Left renal pelvis (tissue), 4 donors: ENCODE results near the gene STYXL1. TPM values are rescaled to one million over a fixed set of nuclear protein-coding genes. Genes with fewer than 3 reads are reported as not detected.
"Not testable (repeated sequence)": the region's sequence is repeated elsewhere in the genome, so short reads cannot be mapped to it uniquely, and the experiment has no call there.

Source experiments
- DNase-seq, 4 donors: peaks; one replicate each; pipeline ENCODE4 v3.0.0-alpha.2; 2013; ENCODE audit warnings: low read depth in 4 of 4, low spot score in 3 of 4
- polyA plus RNA-seq, 4 donors: library from polyadenylated mRNA; unstranded; fragments of 120-200 nt; gene quantifications; one replicate each; pipeline ENCODE4 v1.2.1, GENCODE V29; 2013; ENCODE audit not compliant: insufficient read length in 4 of 4

The STYXL1 gene
- polyA plus RNA-seq, 4 donors = 27.3 to 55.3 (median 38.9) TPM

DNA sequence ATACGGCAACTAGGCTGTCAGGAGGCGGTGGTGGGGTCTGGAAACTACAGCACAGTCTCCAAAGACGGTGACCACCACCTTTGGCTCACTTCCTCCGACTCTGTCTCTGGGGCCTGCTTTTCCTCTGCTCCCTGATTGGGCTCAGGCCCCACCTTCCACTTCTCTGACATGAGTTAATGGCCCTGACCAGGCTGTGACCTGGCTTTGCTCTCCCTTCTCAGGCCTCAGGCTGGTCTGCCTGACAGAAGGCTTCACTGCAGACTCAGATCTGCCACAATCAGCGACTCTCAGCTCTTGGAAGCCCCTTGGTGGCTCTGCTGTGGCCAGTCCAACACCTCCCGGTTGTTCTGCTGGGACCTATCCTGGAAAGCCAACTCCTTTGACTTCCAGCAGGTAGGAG is 7.7 kb downstream of the STYXL1 start:
- no peak for DNase-seq

GRCh38 chr7:76037310-76037709 is 10.5 kb downstream of the STYXL1 start:
- DNase-seq = no peak

- no peak for DNase-seq
Observed at GRCh38 chr7:76031964-76032363, 15.8 kb downstream of the STYXL1 start.

DNA sequence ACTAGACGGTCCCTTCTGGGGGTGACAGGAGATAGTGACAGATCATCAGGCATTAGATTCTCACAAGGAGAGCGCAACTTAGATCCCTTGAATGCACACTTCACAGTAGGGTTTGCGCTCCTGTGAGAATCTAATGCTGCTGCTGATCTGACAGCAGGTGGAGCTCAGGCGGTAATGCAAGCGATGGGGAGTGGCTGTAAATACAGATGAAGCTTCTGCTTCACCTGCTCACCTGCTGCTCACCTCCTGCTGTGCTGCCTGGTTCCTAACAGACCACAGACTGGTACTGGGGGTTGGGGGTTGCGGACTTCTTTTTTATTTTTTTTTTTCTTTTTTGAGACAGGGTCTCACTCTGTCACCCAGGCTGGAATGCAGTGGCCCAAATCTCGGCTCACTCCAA is 18.1 kb downstream of the STYXL1 start:
- DNase-seq = not testable (repeated sequence)

GRCh38 chr7:76023002-76023401 is 24.8 kb downstream of the STYXL1 start:
- DNase-seq = no peak

DNA sequence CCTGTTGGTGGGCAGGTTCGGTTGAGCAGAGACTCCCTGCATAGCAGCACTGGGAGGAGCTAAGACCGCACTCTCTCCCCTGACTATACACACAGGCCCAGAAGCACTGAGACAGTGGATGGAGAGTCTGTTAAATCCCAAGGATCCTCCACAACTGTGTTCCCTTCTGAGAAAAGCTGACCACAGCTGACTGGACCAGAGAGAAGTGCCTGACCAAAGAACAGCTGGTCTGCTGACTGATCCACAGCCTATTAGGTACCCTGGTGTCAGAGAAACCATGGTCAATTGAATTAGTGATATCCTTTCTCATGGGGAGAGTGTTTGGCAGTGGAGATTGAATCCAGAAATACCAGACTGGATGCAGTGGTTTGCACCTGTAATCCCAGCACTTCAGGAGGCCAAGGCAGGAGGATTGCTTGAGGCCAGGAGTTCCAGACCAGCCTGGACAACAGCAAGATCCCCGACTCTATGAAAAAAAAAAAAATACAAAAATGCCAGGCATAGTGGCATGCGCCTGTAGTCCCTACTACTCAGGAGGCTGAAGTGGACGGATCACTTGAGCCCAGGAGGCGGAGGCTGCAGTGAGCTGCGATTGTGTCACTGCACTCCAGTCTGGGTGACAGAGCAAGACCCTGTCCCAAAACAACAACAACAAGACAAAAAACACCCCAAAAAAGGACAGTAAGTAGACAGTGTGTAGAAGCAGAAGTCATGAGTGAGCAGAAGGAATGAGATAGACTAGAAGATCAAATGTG is 25.6 kb downstream of the STYXL1 start:
- no peak for DNase-seq

DNA sequence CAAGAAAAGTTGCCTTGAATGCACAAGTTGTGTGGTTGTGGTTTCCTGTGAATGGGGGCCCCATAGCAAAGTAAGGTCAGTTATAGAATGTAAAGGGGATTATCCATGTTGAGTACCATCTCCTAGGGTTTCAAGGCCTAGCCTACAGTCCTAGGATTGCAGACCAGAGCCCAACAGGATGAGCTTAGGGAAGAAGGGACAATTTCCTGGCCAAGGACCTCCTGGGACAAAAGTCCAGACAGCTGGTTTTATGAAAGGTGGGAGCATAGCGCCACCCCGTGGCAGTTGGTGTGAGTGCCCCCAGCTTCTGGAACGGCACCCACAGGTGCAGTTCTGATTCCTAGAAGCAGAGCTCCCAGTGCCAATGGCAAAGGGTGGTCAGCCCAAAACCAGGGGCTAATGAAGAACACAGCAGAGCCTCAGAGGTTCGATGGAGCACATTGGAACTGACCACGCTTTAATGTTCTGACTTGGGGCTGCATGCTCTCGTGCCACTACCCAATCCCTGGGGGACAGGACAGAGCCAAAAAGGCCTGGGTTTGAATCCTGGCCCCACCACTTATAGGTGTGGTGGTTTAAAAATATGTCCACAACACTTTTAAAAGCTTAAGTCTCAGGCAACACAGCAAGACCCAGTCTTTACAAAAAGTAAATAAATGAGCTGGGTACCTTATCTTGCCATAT is 27.6 kb downstream of the STYXL1 start:
- peak; percentile 20 to 47 (median 34) for DNase-seq

GRCh38 chr7:76018520-76018919 is 29.3 kb downstream of the STYXL1 start:
- not testable (repeated sequence) for DNase-seq

DNA sequence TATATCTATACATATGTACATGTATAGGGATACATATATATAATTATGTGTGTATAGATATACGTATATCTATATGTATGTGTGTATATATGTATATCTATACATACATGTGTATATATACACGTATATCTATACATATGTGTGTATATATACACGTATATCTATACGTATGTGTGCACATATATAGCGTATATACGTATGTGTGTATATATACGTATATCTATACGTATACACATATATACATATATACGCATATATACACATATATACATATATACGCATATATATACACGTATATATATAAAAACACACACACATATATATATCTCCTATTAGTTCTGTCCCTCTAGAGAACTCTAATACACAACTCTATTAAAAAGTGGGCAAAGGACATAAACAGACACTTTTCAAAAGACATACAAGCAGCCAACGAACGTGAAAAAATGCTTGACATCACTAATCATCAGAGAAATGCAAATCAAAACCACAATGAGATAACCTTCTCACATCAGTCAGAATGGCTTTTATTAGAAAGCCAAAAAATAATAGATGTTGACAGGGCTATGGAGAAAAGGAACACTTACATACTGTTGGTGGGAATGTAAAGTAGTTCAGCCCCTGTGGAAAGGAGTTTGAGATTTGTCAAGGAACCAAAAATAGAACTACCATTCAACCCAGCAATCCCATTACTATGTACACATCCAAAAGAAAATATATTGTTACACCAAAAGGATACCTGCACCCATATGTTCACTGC is 31.4 kb downstream of the STYXL1 start:
- DNase-seq = no peak

DNA sequence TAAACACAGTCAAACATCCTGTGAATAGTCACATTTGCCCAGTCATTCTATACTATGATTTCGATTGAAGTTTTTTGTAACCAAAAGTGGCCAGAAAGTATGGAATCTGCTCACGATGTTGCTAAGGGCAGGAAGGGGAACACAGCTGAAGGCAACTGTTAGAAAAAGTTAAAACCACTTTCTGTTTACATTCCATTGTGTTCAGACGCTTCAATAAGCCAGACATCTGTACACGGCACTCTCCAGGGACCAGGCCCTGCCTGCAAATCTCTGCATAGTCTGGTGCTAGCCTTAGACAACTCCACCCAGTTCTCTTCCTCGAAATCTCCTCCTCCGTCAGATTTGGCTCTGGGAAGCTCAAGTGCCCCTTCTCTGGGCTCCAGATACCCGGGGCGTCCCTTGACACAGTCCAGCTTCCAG is 36.3 kb downstream of the STYXL1 start:
- DNase-seq = no peak

- no peak for DNase-seq
Observed at GRCh38 chr7:76009672-76010600, 37.9 kb downstream of the STYXL1 start.

DNA sequence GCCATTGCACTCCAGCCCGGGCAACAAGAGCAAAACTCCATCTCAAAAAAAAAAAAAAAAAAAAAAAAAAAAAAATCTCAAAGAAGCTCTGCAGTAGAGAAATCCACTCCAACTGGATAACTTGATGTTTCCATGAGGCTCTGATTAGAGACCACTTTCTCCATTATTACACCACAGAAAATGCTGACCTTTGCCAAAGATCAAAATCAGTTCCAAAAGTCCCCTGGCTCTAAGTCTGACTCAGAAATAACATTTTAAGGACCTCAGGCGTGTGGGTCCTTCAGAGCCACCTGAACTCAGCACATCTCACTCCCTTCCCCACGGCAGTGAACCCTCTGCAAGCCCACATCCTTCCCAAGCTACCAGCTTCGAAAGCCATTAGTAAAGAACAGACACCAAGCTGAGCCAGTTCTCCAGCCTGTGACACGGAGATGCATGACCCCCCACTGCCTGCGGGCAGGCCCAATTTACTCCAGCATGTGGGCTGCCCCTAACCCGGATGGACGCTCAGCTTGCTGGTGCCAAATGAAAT is 39.6 kb downstream of the STYXL1 start:
- no peak for DNase-seq

DNA sequence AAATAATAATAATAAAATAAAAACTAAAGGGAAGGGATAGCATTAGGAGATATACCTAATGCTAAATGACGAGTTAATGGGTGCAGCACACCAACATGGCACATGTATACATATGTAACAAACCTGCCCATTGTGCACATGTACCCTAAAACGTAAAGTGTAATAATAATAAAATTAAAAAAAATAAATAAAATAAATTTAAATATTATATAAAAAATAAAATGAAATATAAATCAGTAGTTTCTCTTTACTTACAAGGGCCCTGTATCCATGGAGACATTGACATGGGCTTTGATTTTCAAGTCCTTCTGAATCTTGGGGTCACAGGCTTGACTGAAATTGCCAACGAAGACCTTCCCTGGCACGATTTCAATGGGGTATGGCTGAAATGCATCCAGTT is 42.8 kb downstream of the STYXL1 start:
- not testable (repeated sequence) for DNase-seq

DNA sequence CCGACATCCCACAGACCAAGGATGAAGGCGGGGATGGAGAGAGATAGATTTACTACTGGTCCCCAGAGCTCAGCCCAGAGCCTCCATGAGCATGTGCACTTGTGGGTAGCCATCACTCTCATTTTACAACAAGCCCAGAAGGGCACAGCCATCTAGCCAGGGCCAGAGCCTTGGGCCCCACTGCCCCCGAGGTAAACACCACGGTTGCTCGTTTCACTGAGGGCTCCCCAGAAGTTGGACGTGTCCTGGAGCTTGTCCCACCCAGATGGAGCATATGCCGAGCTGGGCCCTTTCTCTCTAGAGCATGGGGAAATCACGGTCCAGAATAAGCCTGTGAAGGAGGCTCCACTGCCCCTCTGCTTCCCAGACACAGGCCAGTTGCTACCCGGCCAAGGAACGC is 44.4 kb downstream of the STYXL1 start:
- no peak for DNase-seq

GRCh38 chr7:76002822-76003221 is 45.0 kb downstream of the STYXL1 start:
- no peak for DNase-seq

- no peak for DNase-seq
Observed at GRCh38 chr7:76002139-76002538, 45.7 kb downstream of the STYXL1 start.

- DNase-seq = no peak
Observed at GRCh38 chr7:76000566-76000965, 47.2 kb downstream of the STYXL1 start.

GRCh38 chr7:75998038-75998437 is 49.8 kb downstream of the STYXL1 start:
- DNase-seq = no peak

DNA sequence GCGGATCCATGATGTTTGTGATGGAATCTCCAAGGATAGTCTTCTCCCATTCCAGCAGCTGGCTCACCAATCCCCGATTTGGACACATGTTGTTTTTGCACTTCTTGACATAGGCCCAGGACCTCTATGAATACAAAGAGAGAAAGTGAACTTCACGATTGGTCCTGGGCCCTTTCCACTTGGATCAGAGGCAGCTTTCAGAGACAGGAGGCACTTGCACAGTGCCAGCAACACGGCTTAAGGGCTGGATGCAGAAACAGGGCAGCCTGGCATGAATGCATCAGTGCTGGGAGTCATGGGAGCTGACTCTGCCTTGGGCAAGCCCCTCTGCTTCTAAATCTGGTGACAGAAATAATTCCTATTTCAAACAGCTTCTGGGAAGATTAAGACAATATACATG is 51.3 kb downstream of the STYXL1 start:
- no peak for DNase-seq

- no peak for DNase-seq
Observed at GRCh38 chr7:75995996-75996395, 51.8 kb downstream of the STYXL1 start.
